GM19043 (cell line): Measurements from ENCODE around the gene ABR.
A peak's percentile ranks its signal among the peaks of the same experiment; 100 is the strongest.
"Not testable (repeated sequence)": the region's sequence is repeated elsewhere in the genome, so short reads cannot be mapped to it uniquely, and the experiment has no call there.

ENCODE experiments used
- ATAC-seq: cut with Tn5 transposase; IDR thresholded peaks from one replicate; pipeline ENCODE4 v1.9.1; 2021; ENCODE audit warnings: low read depth; ENCODE audit not compliant: unreplicated experiment

Gene ABR

DNA sequence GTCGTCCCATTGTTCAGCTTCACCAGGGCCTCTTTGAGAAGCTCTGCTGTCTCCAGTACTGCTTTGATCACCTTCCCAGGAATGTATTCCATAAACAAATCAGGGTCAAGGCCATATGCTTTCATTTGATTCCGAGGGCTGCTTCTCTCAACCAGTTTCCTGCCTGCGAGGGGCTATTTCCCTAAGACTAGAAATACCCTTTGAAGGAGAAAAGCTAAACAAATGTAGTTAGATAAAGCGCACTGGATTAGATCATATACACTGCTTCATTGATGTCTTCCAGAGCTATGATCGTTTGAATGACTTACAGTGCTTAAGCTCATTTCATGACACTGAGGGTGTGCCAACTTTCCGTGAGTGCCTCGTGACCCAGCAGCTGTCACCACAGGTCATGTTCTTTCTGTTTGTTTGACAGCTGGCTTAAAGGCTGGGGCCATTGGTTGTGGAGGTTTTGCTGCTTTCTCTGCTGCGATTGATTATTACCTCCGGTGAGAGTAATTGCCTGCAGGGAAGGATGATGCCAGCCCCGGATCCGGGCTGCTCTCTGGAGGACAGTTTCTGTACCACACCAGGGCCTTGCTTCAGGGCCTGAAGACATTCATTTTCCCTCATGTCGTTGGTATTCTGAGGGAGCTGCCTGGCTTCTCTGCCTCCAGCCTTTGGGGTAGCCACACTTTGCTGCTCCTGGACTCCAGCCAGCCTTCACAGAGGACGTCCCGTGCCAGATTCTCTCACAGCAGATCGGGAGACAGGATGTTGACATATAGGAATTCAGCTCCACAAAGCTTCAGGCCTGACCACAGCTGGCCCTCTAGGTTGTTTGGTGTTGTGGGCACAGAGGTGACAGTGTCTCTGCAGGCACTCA lies 179.0 kb downstream of the ABR start:
- ATAC-seq: no peak

DNA sequence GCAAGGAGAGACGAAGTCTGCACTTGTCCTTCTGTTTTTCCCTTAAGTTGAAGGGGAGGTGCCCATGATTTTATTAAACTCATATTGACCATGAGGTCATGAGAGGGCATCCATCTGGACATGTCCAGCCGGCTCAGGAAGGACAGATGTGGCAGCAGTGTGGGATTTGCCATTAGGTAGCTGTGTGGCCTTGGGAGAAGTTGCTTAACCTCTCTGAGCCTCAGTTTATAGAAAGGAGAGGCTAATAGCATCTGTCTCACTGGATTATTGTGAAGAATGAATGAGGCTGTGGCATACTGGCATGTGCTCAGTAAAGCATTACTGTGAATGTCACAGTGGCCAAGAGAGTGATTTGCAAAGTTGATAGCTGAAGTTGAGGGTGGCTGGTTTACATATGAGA lies 181.7 kb downstream of the ABR start:
- no peak for ATAC-seq

DNA sequence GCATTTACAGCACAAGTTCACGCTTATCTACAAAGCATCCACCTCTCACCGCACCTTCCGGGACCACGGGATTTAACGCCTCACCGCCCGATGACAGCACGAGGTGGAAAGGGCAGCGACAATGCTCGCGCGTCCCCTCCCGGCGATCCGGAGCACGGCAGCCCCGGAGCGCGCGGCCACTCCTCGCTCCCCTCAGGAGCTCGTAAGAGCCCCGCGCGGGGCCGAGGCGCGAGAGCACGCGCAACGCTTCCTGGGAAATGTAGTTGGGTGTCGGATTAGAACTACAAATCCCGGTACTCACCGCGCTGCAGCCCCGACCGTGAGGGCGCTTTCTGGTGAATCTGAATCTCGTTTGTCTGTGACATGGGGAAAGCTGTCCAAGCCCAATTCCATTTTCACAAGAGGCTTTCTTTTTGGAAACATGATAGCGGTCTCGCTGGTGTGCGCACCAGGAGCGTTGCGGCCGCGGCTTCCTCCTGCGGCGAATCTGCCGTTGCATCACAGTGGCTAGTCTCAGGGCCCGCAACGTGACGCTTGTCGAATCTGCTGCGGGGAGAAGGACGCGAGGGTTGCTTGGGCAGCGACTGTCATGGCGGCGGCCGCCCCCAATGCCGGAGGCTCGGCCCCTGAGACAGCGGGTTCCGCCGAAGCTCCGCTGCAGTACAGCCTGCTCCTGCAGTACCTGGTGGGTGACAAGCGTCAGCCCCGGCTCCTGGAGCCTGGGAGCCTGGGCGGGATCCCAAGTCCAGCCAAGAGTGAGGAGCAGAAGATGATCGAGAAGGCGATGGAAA lies 183.0 kb downstream of the ABR start, which contains the start of gene TIMM22:
Gene TIMM22, plus strand, starts transcription at position 576 of the 791 bp plus-strand sequence. Its CDS starts 14 bp downstream, at position 590.
- ATAC-seq: peak; percentile 75

DNA sequence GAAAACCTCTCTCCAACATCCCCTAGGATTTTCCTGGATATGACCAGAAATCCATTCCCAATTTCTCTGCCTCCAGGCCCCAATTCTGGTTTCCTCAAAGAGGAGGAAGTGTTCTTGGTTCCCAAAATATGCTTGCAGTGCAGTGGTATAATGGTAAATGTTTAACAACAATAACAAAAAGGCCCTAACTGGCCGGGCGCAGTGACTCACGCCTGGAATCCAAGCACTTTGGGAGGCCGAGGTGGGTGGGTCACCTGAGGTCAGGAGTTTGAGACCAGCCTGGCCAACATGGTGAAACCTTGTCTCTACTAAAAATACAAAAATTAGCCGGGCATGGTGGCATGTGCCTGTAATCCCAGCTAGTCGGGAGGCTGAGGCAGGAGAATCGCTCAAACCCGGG lies 184.5 kb downstream of the ABR start:
- not testable (repeated sequence) for ATAC-seq

DNA sequence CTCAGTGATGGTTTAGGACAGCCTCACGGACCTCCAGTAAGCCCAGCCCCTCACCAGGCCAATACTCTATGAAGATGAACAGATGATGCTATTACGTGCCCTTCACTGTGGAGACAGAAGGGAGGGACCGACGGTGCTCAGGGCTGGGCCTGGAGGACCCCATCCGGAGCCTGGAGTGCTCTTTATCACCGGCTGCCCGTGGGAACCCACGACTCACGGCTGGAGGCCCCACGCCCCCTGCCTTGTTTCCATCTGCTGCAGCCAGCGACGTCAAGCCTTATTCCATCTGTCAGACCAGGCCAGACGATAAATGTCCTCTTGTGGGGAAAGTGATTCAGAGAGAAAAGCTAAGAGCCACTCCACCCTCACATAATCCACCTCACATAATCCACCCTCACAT lies 186.8 kb downstream of the ABR start:
- ATAC-seq: no peak

DNA sequence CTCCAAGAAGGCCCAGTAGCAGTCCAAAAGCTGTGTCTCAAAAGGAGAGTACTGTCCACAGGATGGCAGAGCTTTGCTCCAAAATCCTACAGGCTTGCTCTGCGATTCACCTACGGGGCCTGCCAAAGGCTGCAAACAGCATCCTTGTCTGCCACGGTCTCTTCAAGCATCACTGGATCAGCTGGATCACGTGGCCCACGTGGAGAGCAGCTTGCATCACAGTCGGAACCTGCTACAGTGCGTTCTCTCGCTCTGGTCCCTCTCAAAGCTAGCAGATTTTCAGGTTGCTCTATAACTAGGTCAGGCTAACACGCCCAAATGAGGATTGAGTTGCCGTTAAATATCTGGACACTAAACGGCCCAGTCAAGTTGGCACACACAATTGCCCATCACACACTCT lies 191.2 kb downstream of the ABR start:
- no peak for ATAC-seq

DNA sequence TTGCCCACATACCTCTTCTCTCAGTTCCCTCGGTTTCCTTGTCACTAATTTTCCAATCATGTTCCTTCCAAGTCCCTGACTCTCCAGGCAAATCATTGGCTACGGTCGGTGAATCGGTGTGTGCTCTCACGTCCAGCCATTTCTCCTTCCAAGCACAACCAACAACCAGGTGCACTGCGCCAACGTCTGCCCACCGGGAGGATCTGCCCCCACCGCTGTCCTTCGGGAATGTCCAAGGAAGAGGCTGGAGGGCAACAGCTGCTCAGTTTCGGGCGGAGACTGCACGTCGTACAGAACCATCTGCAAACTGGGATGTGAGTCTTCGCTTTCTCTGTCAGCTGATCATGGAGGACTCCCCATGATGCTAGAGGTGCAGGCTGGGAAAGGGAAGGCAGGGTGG lies 191.8 kb downstream of the ABR start:
- ATAC-seq: no peak

DNA sequence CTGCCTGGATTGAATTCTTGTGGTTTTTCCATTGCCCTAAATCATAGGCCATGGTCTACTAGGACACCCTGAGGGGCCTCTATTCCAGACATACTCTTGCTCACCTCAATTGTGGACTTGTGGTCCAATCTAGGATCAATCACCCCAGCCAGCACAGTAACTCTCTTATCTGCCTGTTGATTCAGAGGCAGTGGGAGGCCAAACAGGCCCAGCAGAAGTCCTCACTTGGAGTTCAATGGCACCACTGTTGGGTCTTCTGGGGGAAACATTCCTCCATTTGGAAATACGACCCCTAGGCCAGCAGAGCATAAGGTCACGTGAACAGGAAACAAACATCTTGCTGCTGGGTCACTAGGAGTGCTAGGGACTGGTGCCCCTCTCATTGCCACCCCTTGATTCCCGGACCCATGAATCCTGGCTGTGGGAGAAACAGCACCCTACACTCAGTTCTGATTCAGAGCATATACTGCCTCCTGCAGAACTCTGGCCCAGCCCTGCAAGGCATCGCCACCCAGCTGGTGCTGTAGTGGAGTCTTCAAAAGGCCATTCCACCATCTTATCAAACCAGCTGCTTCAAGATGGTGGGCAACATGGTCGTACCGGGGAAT lies 193.4 kb downstream of the ABR start:
- no peak for ATAC-seq

DNA sequence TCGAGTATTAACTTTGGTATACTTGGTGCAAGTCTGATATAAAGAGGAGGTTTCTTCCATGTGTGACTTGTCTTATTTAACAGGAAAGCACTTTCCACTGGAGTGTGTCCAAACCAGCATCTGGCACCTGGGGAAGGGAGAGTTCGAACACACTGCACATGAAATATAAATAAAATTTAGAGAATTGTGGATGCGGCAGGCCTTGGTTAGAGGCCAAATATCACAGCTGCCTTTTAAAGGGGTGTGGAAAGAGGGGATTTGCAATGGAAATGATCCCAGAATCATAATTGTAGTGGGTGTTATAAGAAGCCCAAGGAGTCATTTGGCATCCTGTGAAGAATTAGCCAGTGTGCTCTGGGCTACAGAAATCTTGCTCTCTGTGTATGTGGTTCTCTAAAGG lies 195.9 kb downstream of the ABR start:
- ATAC-seq: no peak

DNA sequence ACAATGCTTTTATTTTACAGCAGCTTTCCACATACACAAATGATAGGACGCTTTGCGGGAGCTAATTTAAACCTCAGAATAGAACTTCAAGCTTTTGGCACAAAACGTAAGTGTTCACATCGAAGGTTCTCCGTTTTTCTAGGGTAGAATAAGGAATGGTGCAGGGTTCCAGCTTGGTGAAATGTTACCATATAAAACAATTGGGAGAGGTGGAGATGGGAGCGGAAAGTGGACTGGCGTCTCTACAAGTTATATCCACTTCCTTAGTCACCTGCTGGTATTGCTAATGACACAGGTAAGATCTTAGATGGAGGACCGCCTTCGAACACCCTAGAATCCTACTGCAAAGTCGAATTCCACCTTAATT lies 198.5 kb downstream of the ABR start:
- ATAC-seq: no peak

DNA sequence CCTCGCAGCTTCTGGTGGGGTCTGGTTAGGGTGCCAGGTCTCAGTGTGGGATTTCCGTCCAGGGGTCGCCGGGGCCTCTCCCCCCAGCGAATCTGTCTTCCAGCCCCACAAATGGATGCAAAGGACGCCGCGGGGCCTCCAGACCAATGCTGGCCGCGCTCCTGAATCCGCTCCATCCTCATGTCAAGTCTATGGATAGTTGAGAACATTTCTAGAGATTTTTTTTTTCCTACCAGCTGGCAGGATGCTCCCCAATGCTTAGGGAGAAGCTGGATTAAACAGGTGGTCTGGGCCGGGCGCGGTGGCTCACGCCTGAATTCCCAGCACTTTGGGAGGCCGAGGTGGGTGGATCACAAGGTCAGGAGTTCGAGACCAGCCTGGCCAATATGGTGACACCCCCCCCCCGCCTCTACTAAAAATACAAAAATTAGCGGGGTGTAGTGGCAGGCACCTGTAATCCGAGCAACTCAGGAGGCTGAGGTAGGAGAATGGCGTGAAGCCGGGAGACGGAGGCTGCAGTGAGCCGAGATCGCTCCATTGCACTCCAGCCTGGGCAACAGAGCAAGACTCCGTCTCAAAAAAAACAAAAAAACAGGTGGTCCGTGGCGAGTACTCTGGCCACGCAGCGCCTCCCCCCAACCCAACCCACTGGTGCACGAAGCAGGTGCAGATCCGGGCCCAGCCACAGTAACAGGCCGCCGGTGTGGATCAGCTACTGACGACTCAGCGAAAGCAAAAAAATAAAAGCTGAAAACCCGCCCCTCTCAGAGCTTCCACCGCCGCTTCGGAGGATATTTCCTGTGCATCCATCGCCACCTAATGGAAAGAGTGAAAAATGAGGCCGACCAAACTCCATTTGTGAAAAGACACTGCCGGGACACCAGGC lies 199.1 kb downstream of the ABR start:
- no peak for ATAC-seq

DNA sequence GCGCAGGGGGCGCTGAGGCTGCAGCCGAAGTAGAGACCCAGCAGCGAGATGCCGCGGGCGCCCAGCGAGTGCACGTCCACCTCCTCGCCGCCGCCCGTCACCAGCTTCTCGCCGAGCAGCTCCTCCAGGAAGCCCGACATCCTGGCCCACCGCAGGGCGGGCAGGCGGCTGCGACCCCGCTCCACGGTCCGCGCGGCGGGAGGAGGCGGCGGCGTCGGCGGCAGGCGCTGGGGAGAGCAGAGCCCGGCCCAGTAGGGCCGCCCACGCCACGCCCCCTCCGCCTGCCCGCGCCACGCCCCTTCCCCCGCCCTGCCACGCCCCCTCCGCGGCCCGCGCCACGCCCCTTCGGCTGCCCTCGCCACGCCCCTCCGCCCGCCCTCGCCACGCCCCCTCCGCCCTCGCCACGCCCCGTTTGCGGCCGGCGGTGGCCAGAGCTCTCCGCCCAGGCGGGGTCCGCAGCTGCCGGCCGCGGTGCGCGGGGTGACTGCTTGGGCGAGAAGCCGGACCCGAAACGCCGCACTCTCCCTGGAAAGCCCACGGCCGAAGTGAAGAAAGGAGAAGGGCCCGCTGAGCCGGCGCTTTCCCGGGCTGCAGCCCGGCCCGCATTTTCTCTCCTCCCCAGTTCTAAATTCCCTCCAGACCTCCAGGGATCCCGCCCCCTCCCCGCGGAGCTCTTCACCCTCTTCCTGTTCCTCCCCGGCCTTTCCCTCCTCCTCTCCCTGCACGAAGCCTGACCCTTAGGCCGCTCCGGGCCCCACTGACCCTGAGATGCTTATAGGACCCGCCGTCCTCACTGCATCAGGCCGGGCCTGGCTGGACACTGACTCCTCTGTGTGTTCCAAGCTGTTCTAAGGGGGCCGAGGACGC lies 200.0 kb downstream of the ABR start, which contains the start of gene NXN:
Gene NXN, minus strand, starts transcription at position 238 of the 867 bp plus-strand sequence.
- no peak for ATAC-seq

DNA sequence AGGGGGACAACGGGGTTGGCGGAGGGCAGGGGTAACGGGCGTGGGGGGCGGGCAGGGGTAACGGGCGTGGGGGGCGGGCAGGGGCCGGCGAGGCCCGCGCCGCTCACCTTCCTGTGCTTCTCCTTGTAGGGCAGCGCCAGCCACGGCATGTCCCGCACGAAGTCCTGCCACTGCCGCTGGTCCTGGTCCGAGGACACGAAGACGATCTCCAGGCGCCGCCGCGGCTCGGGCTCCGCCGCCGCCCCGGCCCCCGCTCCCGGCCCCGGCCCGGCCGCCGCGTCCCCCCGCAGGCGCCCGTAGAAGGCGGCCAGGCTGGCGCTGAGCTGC lies 200.6 kb downstream of the ABR start:
- no peak for ATAC-seq

DNA sequence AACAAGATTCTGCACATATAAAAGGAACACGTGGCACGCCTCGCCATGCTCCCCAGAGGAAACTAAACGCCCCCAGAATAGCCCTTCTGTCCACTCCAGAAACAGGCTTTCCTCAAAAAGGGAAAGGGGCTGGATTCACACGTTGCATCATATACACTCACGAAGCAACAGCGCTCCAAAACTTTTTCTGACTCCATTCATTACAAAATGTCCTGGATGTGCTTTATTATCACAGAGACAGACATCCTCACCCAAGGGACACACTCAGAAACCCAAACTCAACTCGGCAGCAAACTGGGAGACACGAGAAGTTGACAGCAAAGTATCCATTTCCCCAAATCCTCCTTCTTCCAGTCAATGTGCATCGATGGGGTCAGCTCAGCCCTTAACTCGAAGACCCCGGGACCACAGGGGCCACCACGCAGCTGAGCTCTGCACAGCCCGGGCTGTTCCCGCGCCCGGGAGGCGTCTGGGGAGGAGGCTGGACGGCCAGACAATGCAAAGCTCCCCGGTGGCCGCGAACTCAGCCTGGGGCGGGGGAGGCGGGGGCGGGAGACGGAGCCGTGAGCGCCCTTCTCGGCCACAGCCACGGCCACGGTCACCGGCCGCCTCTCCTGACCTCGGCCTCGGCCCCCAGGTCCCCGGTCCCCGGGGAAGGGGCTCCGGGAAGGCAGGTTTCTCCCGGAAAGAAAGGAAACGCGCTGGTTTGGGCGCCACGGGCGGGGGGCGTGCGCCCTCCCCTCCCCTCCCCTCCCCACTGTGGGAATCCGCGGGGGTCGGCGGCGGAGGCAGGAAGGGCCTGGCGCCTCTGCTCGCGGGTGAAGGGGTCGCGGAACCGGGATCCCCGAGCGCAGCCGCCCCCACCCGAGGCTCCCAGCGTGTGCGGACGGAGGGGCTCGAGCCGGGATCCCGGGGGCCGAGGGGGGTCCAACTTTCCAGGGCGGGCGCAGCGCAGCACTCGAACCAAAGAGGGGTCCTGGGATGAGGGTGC lies 201.4 kb downstream of the ABR start:
- ATAC-seq: no peak

DNA sequence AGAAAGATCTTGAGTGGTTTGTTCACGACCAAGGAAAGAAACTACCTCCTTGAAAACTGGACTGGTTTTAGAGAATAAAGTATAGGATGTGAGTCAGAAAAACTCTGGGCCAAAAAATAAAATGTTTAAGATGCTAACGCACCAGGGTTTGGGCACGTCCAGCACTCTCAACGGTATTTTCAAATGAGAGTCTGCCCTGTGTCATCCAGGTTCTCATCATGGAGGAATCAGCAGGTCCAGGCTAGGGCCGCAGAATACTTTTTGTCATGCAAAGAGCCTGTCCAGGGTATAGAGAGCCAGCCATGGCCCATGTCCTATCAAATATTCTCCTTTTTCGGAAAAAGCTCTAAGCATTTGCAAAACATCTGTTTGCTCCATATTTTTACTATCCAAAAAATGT lies 202.6 kb downstream of the ABR start:
- no peak for ATAC-seq

DNA sequence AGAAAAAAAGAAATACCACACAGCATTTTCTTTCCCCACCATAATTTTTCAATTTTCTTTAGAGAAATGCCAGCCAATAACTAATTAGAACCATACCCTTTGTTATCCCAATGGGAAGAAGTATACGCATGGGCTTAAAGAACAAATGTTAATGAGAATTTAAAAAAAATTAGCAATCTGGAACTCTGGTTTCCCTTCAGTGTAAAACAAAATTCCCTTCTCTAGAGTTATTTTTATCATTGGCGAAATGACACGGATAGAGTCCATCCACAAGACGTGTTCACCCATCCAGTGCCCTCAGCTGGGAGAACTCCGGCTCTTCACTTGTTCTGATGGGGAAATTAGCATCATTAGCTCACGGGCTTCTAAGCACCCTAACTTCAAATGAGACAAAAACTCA lies 203.5 kb downstream of the ABR start:
- no peak for ATAC-seq

DNA sequence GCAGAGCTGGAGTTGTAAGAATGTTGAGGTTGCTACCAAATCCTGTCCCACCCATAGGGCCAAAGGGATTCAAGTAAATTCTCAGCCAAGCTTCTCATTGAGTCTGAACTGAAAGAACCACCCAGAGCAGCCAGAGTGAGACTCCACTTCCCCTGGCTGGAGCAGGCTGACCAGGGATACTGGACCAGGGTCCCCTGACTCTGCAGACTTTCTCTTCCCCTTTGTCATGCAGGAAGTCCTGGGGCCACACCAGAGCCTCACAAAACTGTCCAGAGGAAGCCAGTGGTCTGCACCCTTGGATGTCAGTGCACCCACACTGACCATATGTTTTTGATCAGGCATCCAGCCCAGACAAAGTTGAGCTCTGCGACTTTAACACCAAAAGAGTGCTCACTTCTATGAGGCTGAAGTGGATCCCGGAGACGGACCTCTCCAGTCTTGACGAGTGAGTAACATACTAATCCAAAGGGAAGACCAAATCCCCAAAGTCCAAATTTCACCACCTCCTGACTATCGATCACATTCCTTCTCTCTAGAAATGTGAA lies 204.3 kb downstream of the ABR start:
- ATAC-seq: no peak

DNA sequence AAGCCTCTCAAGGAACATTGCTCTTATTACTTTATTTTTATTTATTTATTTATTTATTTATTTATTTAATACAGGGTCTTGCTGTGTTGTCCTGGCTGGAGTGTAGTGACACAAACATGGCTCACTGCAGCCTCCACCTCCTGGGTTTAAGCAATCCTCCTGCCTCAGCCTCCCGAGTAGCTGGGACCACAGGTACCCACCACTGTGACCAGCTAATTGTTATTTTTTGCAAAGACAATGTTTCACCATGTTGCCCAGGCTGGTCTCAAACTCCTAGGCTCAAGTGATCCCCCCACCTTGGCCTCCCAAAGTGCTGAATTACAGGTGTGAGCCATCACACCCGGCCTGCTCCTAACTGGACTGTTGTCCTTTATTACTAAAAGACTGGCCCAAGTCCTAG lies 205.0 kb downstream of the ABR start:
- not testable (repeated sequence) for ATAC-seq
